Measurements from ENCODE around the gene NPL.

The NPL gene

GRCh38 chr1:182794676-182795201, 5.2 kb downstream of the NPL start:
- no peak for ATAC-seq (ENCODE audit: low read depth)

GRCh38 chr1:182795563-182796228, 6.1 kb downstream of the NPL start:
- Histone ChIP-seq H3K36me3 (ENCODE audit: low read depth) (no peaks in the 10 kb centered on the region), H3K4me1 (ENCODE audit: insufficient read depth, poor library complexity, severe bottlenecking) (no peaks in the 10 kb centered on the region), H3K4me3 (ENCODE audit: severe bottlenecking) (no peak overlapping the region), H3K9me3 (ENCODE audit: severe bottlenecking) (no peaks in the 10 kb centered on the region), H3K27ac (ENCODE audit: poor library complexity, severe bottlenecking) (no peak overlapping the region), H3K27me3 (ENCODE audit: insufficient read depth, poor library complexity, severe bottlenecking) (no peaks in the 10 kb centered on the region)
- ATAC-seq (ENCODE audit: low read depth) (0 out of 3 replicates have a peak, but pooled peaks have one; percentile 40), DNase-seq (ENCODE audit: low spot score) (no peak)
- TF ChIP-seq, protein P1, sequence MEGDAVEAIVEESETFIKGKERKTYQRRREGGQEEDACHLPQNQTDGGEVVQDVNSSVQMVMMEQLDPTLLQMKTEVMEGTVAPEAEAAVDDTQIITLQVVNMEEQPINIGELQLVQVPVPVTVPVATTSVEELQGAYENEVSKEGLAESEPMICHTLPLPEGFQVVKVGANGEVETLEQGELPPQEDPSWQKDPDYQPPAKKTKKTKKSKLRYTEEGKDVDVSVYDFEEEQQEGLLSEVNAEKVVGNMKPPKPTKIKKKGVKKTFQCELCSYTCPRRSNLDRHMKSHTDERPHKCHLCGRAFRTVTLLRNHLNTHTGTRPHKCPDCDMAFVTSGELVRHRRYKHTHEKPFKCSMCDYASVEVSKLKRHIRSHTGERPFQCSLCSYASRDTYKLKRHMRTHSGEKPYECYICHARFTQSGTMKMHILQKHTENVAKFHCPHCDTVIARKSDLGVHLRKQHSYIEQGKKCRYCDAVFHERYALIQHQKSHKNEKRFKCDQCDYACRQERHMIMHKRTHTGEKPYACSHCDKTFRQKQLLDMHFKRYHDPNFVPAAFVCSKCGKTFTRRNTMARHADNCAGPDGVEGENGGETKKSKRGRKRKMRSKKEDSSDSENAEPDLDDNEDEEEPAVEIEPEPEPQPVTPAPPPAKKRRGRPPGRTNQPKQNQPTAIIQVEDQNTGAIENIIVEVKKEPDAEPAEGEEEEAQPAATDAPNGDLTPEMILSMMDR (IDR thresholded peaks at IDR 0.05; ENCODE audit: poor library complexity, severe bottlenecking) = no peak

More at GRCh38 chr1:182794676-182795201, 5.2 kb downstream of the NPL start:
- Histone ChIP-seq H3K36me3 (ENCODE audit: low read depth) (no peaks in the 10 kb centered on the region), H3K4me1 (ENCODE audit: insufficient read depth, poor library complexity, severe bottlenecking) (peaks cover 4% of the 10 kb centered on the region), H3K9me3 (ENCODE audit: severe bottlenecking) (no peaks in the 10 kb centered on the region), H3K4me3 (ENCODE audit: severe bottlenecking) (no peak overlapping the region), H3K27me3 (ENCODE audit: insufficient read depth, poor library complexity, severe bottlenecking) (no peaks in the 10 kb centered on the region), H3K27ac (ENCODE audit: poor library complexity, severe bottlenecking) (no peak overlapping the region)
- TF ChIP-seq, protein P1 (IDR thresholded peaks at IDR 0.05; ENCODE audit: poor library complexity, severe bottlenecking) = no peak
- no peak for DNase-seq (ENCODE audit: low spot score)

DNA sequence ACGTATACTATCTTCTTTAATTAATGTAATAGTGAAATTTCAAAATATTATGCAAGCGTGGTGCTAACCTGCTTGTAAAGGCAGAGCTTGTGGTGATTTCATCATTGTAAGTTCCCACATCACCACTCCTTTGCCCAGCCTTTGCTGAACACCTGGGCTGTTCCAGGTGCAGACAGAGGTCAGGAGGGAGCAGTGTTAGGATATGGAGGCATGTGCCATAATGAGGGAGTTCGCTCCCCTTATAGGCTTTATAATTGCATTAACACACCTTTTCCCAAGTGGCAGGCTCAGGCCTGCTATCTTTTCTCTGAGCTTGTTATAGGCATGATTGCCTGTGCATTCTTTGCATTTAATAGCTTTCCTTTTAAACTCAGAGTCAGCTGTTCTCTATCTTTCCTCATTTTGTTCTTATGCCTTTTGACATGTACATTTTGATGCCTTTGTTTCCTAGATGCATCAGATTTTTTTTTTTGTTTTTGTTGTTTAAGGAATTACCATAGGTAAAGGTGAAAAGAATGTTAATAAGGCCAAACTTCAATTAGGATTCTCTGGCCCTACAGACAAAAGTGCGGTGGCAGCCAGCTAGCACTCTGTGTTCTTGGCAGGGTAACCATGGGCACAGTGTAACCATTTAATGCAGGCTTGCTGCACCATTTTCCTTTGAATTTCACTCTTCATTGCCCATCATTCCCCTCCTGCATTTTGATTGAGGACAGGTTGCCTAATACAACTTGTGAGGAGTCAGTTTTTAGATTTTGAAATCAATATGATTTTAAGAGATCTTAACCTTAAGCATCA, 12.6 kb downstream of the NPL start:
- peak; percentile 67; the same call in 2 of the 3 replicates for ATAC-seq (ENCODE audit: low read depth)
- H3K4me1 ChIP-seq (ENCODE audit: insufficient read depth, poor library complexity, severe bottlenecking) = peaks cover 8% of the 10 kb centered on the region
- H3K4me3 ChIP-seq (ENCODE audit: severe bottlenecking) = no peak overlapping the region
- TF ChIP-seq, protein P1 (IDR thresholded peaks at IDR 0.05; ENCODE audit: poor library complexity, severe bottlenecking) = no peak
- H3K27ac ChIP-seq (ENCODE audit: poor library complexity, severe bottlenecking) = no peak overlapping the region
- no peaks in the 10 kb centered on the region for H3K27me3 ChIP-seq (ENCODE audit: insufficient read depth, poor library complexity, severe bottlenecking)
- no peaks in the 10 kb centered on the region for H3K36me3 ChIP-seq (ENCODE audit: low read depth)
- no peak for DNase-seq (ENCODE audit: low spot score)
- no peaks in the 10 kb centered on the region for H3K9me3 ChIP-seq (ENCODE audit: severe bottlenecking)

DNA sequence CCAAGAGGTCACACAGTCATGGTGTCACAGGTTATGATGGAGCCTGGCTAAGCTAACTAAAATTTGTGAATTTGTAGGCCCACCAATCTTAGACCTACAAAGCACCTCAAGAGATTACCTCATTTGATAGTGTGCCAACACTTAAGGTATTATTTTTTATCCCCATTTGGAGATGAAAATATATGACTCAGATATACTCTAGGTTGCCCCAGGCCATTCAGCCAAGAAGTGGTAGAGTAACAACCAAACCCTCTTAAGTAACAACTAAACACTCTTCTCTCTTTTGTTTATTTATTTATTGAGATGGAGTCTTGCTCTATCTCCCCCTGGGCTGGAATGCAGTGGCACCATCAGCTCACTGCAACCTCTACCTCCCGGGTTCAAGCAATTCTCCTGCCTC, 14.3 kb downstream of the NPL start:
- H3K27ac ChIP-seq (ENCODE audit: poor library complexity, severe bottlenecking) = no peak overlapping the region
- no peaks in the 10 kb centered on the region for H3K36me3 ChIP-seq (ENCODE audit: low read depth)
- H3K9me3 ChIP-seq (ENCODE audit: severe bottlenecking) = no peaks in the 10 kb centered on the region
- no peaks in the 10 kb centered on the region for H3K27me3 ChIP-seq (ENCODE audit: insufficient read depth, poor library complexity, severe bottlenecking)
- TF ChIP-seq, protein P1 (IDR thresholded peaks at IDR 0.05; ENCODE audit: poor library complexity, severe bottlenecking) = no peak
- no peak overlapping the region for H3K4me3 ChIP-seq (ENCODE audit: severe bottlenecking)
- H3K4me1 ChIP-seq (ENCODE audit: insufficient read depth, poor library complexity, severe bottlenecking) = peaks cover 8% of the 10 kb centered on the region
- DNase-seq (ENCODE audit: low spot score) = no peak
- ATAC-seq (ENCODE audit: low read depth) = peak; percentile 65

Data from RWPE2 (cell line).